H1 (cell line): Measurements from ENCODE around the gene AAGAB. TPM values are rescaled to one million over a fixed set of nuclear protein-coding genes. Genes with fewer than 3 reads are reported as not detected.

ENCODE experiments used
- CTCF ChIA-PET: fragments of 300-600 bp; sonication (Branson Sonifier 250); formaldehyde crosslinking; loops from one replicate; lab custom pipeline; 2021; ENCODE audit not compliant: partially characterized antibody; lab: Charles Lee
- POLR2A ChIA-PET: fragments of 300-600 bp; sonication (Branson Sonifier 250); formaldehyde crosslinking; loops from one replicate; lab custom pipeline; 2021; ENCODE audit warnings: inconsistent platforms; ENCODE audit not compliant: partially characterized antibody; lab: Charles Lee
- DNase-seq, 2 experiments: peaks; one replicate each; pipeline versions ENCODE4 v3.0.0 to v3.0.0-alpha.2; 2010 to 2022; ENCODE audit warnings: low spot score in 2 of 2, low read depth in 1 of 2, mixed read lengths in 1 of 2
- FAIRE-seq: peaks from 2 replicates; lab custom pipeline; 2011; peaks lifted over from hg19 to GRCh38; lab: Jason Lieb, UNC
- H2AFZ ChIP-seq: 2 replicates; pipeline ENCODE4 v1.8.1; 2012; ENCODE audit warnings: low read length, inconsistent platforms
- H2AK5ac ChIP-seq: 2 replicates; pipeline ENCODE4 v1.6.1; 2013; ENCODE audit warnings: low read depth, low read length
- H2BK120ac ChIP-seq: replicated peaks from 2 replicates; pipeline ENCODE3; 2013; ENCODE audit warnings: low read depth, low read length, inconsistent platforms
- H2BK12ac ChIP-seq: 2 replicates; pipeline ENCODE4 v1.6.1; 2013; ENCODE audit warnings: low read depth, low read length
- H2BK15ac ChIP-seq: 2 replicates; pipeline ENCODE4 v1.6.1; 2013; ENCODE audit warnings: low read length
- H2BK20ac ChIP-seq: 2 replicates; pipeline ENCODE4 v1.6.1; 2013; ENCODE audit warnings: low read length
- H2BK5ac ChIP-seq: 2 replicates; pipeline ENCODE4 v1.6.1; 2013; ENCODE audit warnings: low read depth, low read length
- H3K14ac ChIP-seq: 2 replicates; pipeline ENCODE4 v1.6.1; 2013; ENCODE audit warnings: inconsistent platforms; ENCODE audit not compliant: insufficient read length
- H3K18ac ChIP-seq: 2 replicates; pipeline ENCODE4 v1.6.1; 2013; ENCODE audit warnings: low read length; ENCODE audit errors: extremely low read depth
- H3K23ac ChIP-seq: 2 replicates; pipeline ENCODE4 v1.6.1; 2013; ENCODE audit warnings: inconsistent platforms; ENCODE audit not compliant: insufficient read length
- H3K23me2 ChIP-seq: 2 replicates; pipeline ENCODE4 v1.6.1; 2013; ENCODE audit warnings: low read depth, low read length
- H3K27ac ChIP-seq: 2 replicates; pipeline ENCODE4 v1.6.1; 2011; ENCODE audit warnings: low read depth, low read length, inconsistent platforms
- H3K27me3 ChIP-seq, 4 experiments: replicated peaks in 1 of 4; 1 replicate in 1 of 4; 2 replicates in 3 of 4; pipeline versions ENCODE4 v1.6.1 to v1.8.1; 2011 to 2013; ENCODE audit warnings: low read length in 3 of 4, mild to moderate bottlenecking in 3 of 4, inconsistent platforms in 2 of 4, mixed read lengths in 2 of 4, moderate library complexity in 1 of 4; ENCODE audit not compliant: control insufficient read depth in 3 of 4, insufficient read depth in 3 of 4; ENCODE audit errors: extremely low read depth in 1 of 4
- H3K36me3 ChIP-seq, 4 experiments: 2 replicates each; pipeline versions ENCODE4 v1.6.1 to v1.8.1; 2011 to 2013; ENCODE audit warnings: mild to moderate bottlenecking in 4 of 4, low read length in 3 of 4, moderate library complexity in 2 of 4, control low read depth in 1 of 4, inconsistent platforms in 1 of 4; ENCODE audit not compliant: insufficient read depth in 4 of 4, control insufficient read depth in 2 of 4
- H3K4ac ChIP-seq: replicated peaks from 2 replicates; pipeline ENCODE3; 2013; ENCODE audit warnings: low read length, low read depth, mixed read lengths, inconsistent platforms; ENCODE audit not compliant: insufficient read length
- H3K4me1 ChIP-seq, 4 experiments: replicated peaks in 1 of 4; 1 replicate in 1 of 4; 2 replicates in 3 of 4; pipeline versions ENCODE4 v1.6.1 to v1.8.1; 2011 to 2013; ENCODE audit warnings: low read length in 3 of 4, inconsistent platforms in 2 of 4, mixed read lengths in 1 of 4; ENCODE audit not compliant: insufficient read depth in 4 of 4, control insufficient read depth in 3 of 4
- H3K4me2 ChIP-seq, 2 experiments: 2 replicates each; pipeline versions ENCODE4 v1.6.1 to v1.8.1; 2011 to 2013; ENCODE audit warnings: low read depth in 2 of 2, low read length in 2 of 2, control low read depth in 1 of 2, inconsistent platforms in 1 of 2, mild to moderate bottlenecking in 1 of 2; ENCODE audit not compliant: insufficient read depth in 1 of 2
- H3K4me3 ChIP-seq, 4 experiments: fragments of 200-600, 300-600 bp in 1 of 4; sonication (generic), shearing (Covaris generic), sonication (Bioruptor Twin) in 1 of 4; 2 replicates each; pipeline versions ENCODE4 v1.5.1 to v1.8.1; 2011 to 2016; ENCODE audit warnings: low read length in 4 of 4, low read depth in 3 of 4, control low read depth in 2 of 4, inconsistent platforms in 2 of 4, mild to moderate bottlenecking in 2 of 4, mixed read lengths in 1 of 4, moderate library complexity in 1 of 4; ENCODE audit not compliant: insufficient read depth in 2 of 4; ENCODE audit errors: extremely low read depth in 1 of 4
- H3K56ac ChIP-seq: replicated peaks from 2 replicates; pipeline ENCODE3; 2013; ENCODE audit warnings: low read depth, mild to moderate bottlenecking, mixed read lengths, low read length, inconsistent platforms; ENCODE audit not compliant: insufficient read length
- H3K79me1 ChIP-seq: 2 replicates; pipeline ENCODE4 v1.6.1; 2013; ENCODE audit warnings: low read depth, low read length, control low read depth
- H3K79me2 ChIP-seq, 2 experiments: 2 replicates each; pipeline versions ENCODE4 v1.6.1 to v1.8.1; 2012 to 2013; ENCODE audit warnings: low read length in 2 of 2, mild to moderate bottlenecking in 2 of 2, inconsistent platforms in 1 of 2; ENCODE audit not compliant: insufficient read depth in 2 of 2, control insufficient read depth in 1 of 2
- H3K9ac ChIP-seq, 4 experiments: replicated peaks in 1 of 4; 1 replicate in 1 of 4; 2 replicates in 3 of 4; pipeline versions ENCODE4 v1.6.1 to v1.8.1; 2011 to 2013; ENCODE audit warnings: low read depth in 3 of 4, low read length in 3 of 4, control low read depth in 2 of 4, mild to moderate bottlenecking in 2 of 4, moderate library complexity in 2 of 4, inconsistent platforms in 1 of 4; ENCODE audit errors: extremely low read depth in 1 of 4
- H3K9me3 ChIP-seq, 2 experiments: 2 replicates each; pipeline versions ENCODE4 v1.6.1 to v1.8.1; 2012 to 2013; ENCODE audit warnings: mild to moderate bottlenecking in 2 of 2, moderate library complexity in 2 of 2, control low read depth in 1 of 2, inconsistent platforms in 1 of 2, low read depth in 1 of 2, low read length in 1 of 2, mixed read lengths in 1 of 2; ENCODE audit not compliant: insufficient read depth in 2 of 2
- H4K20me1 ChIP-seq, 2 experiments: replicated peaks in 1 of 2; 2 replicates each; pipeline versions ENCODE3 to v1.8.1; 2011 to 2013; ENCODE audit warnings: inconsistent platforms in 2 of 2, low read length in 2 of 2, mild to moderate bottlenecking in 1 of 2; ENCODE audit not compliant: insufficient read depth in 2 of 2, control insufficient read depth in 1 of 2
- H4K5ac ChIP-seq: 2 replicates; pipeline ENCODE4 v1.6.1; 2013; ENCODE audit warnings: low read length, low read depth, mixed read lengths, inconsistent platforms; ENCODE audit not compliant: insufficient read length
- H4K8ac ChIP-seq: 2 replicates; pipeline ENCODE4 v1.8.0; 2013; ENCODE audit warnings: mild to moderate bottlenecking, moderate library complexity, low read length, inconsistent platforms; ENCODE audit not compliant: insufficient read depth; ENCODE audit errors: extremely low read depth
- H4K91ac ChIP-seq: replicated peaks from 2 replicates; pipeline ENCODE3; 2013; ENCODE audit warnings: low read length, mixed read lengths, inconsistent platforms; ENCODE audit not compliant: insufficient read length
- BRCA1 ChIP-seq: IDR thresholded peaks from 2 replicates; pipeline ENCODE4 v1.6.1; 2012; ENCODE audit warnings: low read depth, low read length, improper control_type of control experiment
- CBX5 ChIP-seq: fragments of 300-800, 300-1000 bp; sonication (generic); IDR thresholded peaks from 2 replicates; pipeline ENCODE4 v1.7.1; 2016; ENCODE audit warnings: antibody characterized with exemption, low read length, low read depth
- HDAC2 ChIP-seq, 2 experiments: fragments of 300-600 bp in 1 of 2; sonication (generic) in 1 of 2; IDR thresholded peaks; 2 replicates each; pipeline ENCODE4 v1.6.1; 2011 to 2012; ENCODE audit warnings: low read depth in 2 of 2, low read length in 2 of 2, mild to moderate bottlenecking in 2 of 2, moderate library complexity in 2 of 2, borderline replicate concordance in 1 of 2, inconsistent platforms in 1 of 2
- PHF8 ChIP-seq: fragments of 200-600 bp; sonication (generic); conservative IDR thresholded peaks from 2 replicates; pipeline ENCODE4 v1.7.1; 2012; ENCODE audit warnings: low read depth, mild to moderate bottlenecking, inconsistent platforms, low read length, moderate library complexity
- POLR2A ChIP-seq, 2 experiments: IDR thresholded peaks; 1 replicate in 1 of 2; 2 replicates in 1 of 2; pipeline ENCODE4 v1.6.1; 2011; ENCODE audit warnings: low read depth in 2 of 2, low read length in 2 of 2, mild to moderate bottlenecking in 2 of 2; ENCODE audit errors: control extremely low read depth in 1 of 2
- RXRA ChIP-seq: IDR thresholded peaks from 2 replicates; pipeline ENCODE4 v1.6.1; 2011; ENCODE audit warnings: low read depth, mild to moderate bottlenecking, low read length, moderate library complexity; ENCODE audit not compliant: insufficient read depth
- SUZ12 ChIP-seq: fragments of 200-600 bp; sonication (generic); IDR thresholded peaks from 2 replicates; pipeline ENCODE4 v1.6.1; 2012; ENCODE audit warnings: mild to moderate bottlenecking, inconsistent platforms, low read length, moderate library complexity, mixed read lengths
- TCF12 ChIP-seq: IDR thresholded peaks from 2 replicates; pipeline ENCODE4 v1.6.1; 2011; ENCODE audit warnings: low read depth, mild to moderate bottlenecking, low read length
- TEAD4 ChIP-seq: IDR thresholded peaks from 2 replicates; pipeline ENCODE4 v1.6.1; 2012; ENCODE audit warnings: low read depth, low read length, inconsistent platforms, mixed read lengths
- USF2 ChIP-seq: IDR thresholded peaks from 2 replicates; pipeline ENCODE4 v1.6.1; 2011; ENCODE audit warnings: low read length, improper control_type of control experiment
- WGBS, 2 experiments: shearing (Covaris generic) in 1 of 2; methylation state at CpG; one replicate each; pipeline versions ENCODE4 v1.1.6 to v1.1.7; 2013 to 2015; ENCODE audit warnings: low lambda C conversion rate in 2 of 2, mixed read lengths in 2 of 2, inconsistent platforms in 1 of 2, low coverage in 1 of 2, missing lambda C conversion rate in 1 of 2; ENCODE audit not compliant: insufficient replicate concordance in 2 of 2, insufficient coverage in 1 of 2, insufficient read length in 1 of 2; ENCODE audit errors: extremely low coverage in 1 of 2, missing lambda C conversion rate in 1 of 2; 5-methylcytosine and 5-hydroxymethylcytosine counted together
- polyA plus RNA-seq, 7 experiments: library from polyadenylated mRNA; depleted of rRNA in 3 of 7; stranded (reverse) in 5 of 7; unstranded in 2 of 7; fragments of >200 nt in 5 of 7; fragments of 200-250 nt in 2 of 7; gene quantifications; 1 replicate in 5 of 7; 2 replicates in 1 of 7; 4 replicates in 1 of 7; pipeline versions ENCODE4 v1.2.1 to v1.2.3, GENCODE V29; 2011 to 2013; ENCODE audit warnings: missing spikeins in 2 of 7, mixed read lengths in 2 of 7
- total RNA-seq: library from RNA; stranded (reverse); fragmentation: NEBNext Ultra II Directional; extraction: Animal tissue kit (Norgen Biotek cat#: 25700); gene quantifications from 2 replicates; pipeline ENCODE4 v1.2.1, GENCODE V29; 2021
- TF ChIP-seq, protein P1 (sequence below): IDR thresholded peaks from 2 replicates; pipeline ENCODE4 v1.6.1; 2012; ENCODE audit warnings: inconsistent platforms

AAGAB gene
- total and polyA plus RNA-seq, 2 of the 8 experiments (the other 6 are each of a cell fraction or from before 2014, with no cell fraction given): 20.1 to 45.9 TPM

DNA sequence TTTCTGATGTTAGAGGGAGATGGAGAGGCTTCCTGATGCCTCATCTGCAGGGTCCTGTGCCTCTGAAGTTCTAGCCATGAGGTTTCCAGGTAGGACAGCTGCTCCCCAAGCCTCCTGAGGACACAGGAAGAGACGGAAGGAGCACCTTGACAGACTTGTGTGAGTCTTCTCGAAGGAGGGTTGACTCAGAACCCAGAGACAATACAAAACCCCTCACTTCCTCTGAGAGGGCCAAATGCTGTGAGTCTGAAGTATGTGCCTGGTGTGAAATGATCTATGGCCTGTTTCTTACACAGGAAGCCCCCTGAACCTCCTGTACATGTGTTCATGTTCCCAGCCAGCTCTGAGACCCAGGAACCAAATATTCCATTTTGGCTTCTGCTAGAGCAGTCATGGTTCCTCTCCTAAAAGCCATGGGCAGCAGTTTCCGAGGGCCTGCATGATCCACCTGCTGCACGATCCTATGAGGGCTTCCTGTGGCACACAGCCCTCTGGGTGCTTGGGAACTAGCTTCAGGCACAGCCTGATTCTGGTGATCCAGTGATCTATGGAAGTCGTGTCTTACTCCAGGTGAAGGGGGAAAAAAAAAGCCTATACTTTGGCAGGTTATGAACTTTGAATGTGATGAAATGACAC lies 62.2 kb downstream of the AAGAB start:
- H3K27me3 ChIP-seq: no peaks in the 10 kb centered on the region
- H3K9me3 ChIP-seq: no peaks in the 10 kb centered on the region
- no peak overlapping the region for H4K91ac ChIP-seq
- H3K18ac ChIP-seq: no peak overlapping the region
- H3K56ac ChIP-seq: no peak overlapping the region
- H2BK15ac ChIP-seq: no peak overlapping the region
- peaks cover 0 to 3% of the 10 kb centered on the region in 2 experiments for H4K20me1 ChIP-seq
- POLR2A ChIA-PET: interaction anchor here (0.9 to 1.1 kb wide), 2 partner anchors 8 to 10 kb away, joined by 3 read pairs; no protein-coding TSS in a partner anchor
- no peak overlapping the region for H3K27ac ChIP-seq
- peak in 1 of 2 experiments; percentile 29 for DNase-seq
- no peak overlapping the region for H3K23ac ChIP-seq
- no peak overlapping the region for H2BK20ac ChIP-seq
- no peaks in the 10 kb centered on the region for H3K79me1 ChIP-seq
- CTCF ChIA-PET: interaction anchor here (1.8 kb wide), 1 partner anchor 12 kb away, joined by 5 read pairs; no protein-coding TSS in a partner anchor
- no peak overlapping the region for H2AFZ ChIP-seq
- no peak overlapping the region for H2BK5ac ChIP-seq
- H3K4me2 ChIP-seq: no peak overlapping the region
- WGBS, 2 experiments: 89% methylated on average over 5 of the region's 5 CpGs; no CpG with 5 or more reads in 1 of the 2 experiments
- H4K5ac ChIP-seq: no peak overlapping the region
- no peak for FAIRE-seq
- no peak overlapping the region for H2AK5ac ChIP-seq
- no peak overlapping the region for H3K9ac ChIP-seq
- peaks cover 0 to 20% (median 3%) of the 10 kb centered on the region in 4 experiments; a peak in 6 of 8 replicates for H3K36me3 ChIP-seq
- H3K4ac ChIP-seq: no peak overlapping the region
- no peaks in the 10 kb centered on the region for H3K79me2 ChIP-seq
- H3K4me1 ChIP-seq: no peaks in the 10 kb centered on the region
- no peaks in the 10 kb centered on the region for H3K23me2 ChIP-seq
- no peak overlapping the region for H2BK12ac ChIP-seq
- no peak overlapping the region for H4K8ac ChIP-seq
- H3K4me3 ChIP-seq: no peak overlapping the region
- H3K14ac ChIP-seq: no peak overlapping the region
- H2BK120ac ChIP-seq: no peak overlapping the region
- TF ChIP-seq TCF12 (no peak), RXRA (no peak), USF2 (no peak), TEAD4 (no peak), HDAC2 (IDR thresholded peaks at IDR 0.05; ENCODE audit: borderline replicate concordance in 1 of 2, low read depth in 2 of 2, low read length in 2 of 2) (no peak), POLR2A (IDR thresholded peaks at IDR 0.05; ENCODE audit: control extremely low read depth in 1 of 2, low read depth in 2 of 2, low read length in 2 of 2) (no peak), PHF8 (no peak), SUZ12 (no peak), CBX5 (no peak), BRCA1 (no peak)
- TF ChIP-seq, protein P1, sequence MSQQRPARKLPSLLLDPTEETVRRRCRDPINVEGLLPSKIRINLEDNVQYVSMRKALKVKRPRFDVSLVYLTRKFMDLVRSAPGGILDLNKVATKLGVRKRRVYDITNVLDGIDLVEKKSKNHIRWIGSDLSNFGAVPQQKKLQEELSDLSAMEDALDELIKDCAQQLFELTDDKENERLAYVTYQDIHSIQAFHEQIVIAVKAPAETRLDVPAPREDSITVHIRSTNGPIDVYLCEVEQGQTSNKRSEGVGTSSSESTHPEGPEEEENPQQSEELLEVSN: no peak
